ENCODE results near the gene THBS2.
"Not testable (repeated sequence)": the region's sequence is repeated elsewhere in the genome, so short reads cannot be mapped to it uniquely, and the experiment has no call there.

Gene THBS2

DNA sequence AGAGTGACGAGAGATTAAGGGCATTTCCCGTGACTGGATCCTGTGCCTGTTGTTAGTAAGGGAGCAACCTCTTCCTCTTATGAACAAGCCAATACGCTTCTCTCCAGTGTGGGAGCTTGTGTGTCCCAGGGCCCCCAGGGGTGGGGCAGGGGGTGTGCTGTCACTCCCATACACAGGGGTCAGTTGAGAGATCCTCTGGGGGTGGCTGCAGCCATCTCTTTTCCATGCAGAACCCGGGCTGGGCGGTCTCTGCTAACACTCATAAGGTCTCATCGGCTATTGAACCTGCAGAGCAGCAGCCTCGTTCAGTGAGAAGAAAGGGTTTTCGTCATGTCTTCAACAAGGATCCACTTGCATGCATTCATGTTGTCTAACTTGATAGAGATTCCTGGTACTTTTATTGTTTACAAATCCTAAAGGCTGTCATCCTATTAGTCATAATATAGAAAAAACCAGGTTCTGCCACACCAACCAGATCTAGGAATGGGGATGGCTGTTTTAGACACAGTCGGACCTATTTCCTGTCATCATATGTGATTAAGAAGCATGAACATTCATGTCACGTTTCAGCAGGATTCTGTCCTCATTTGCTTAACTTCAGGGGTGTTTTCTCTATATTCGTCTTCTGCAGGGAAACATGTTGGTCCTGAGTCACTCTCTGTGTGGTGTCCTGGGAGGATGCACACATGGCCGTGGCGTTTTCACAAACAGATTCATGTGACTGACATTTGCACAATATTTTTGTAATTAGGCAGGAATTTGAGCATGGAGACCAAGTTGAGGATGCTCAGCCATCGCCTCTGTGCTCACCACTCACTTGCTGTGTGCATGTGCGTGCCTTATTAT is 13.3 kb upstream of the THBS2 start:
- H3K4me3 ChIP-seq (ENCODE audit: low read length) = no peak overlapping the region
- DNase-seq (ENCODE audit: low read depth) = peak; percentile 94
- TF ChIP-seq, protein P1, sequence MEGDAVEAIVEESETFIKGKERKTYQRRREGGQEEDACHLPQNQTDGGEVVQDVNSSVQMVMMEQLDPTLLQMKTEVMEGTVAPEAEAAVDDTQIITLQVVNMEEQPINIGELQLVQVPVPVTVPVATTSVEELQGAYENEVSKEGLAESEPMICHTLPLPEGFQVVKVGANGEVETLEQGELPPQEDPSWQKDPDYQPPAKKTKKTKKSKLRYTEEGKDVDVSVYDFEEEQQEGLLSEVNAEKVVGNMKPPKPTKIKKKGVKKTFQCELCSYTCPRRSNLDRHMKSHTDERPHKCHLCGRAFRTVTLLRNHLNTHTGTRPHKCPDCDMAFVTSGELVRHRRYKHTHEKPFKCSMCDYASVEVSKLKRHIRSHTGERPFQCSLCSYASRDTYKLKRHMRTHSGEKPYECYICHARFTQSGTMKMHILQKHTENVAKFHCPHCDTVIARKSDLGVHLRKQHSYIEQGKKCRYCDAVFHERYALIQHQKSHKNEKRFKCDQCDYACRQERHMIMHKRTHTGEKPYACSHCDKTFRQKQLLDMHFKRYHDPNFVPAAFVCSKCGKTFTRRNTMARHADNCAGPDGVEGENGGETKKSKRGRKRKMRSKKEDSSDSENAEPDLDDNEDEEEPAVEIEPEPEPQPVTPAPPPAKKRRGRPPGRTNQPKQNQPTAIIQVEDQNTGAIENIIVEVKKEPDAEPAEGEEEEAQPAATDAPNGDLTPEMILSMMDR (conservative IDR thresholded peaks at IDR 0.05; ENCODE audit: low read length) = no peak

DNA sequence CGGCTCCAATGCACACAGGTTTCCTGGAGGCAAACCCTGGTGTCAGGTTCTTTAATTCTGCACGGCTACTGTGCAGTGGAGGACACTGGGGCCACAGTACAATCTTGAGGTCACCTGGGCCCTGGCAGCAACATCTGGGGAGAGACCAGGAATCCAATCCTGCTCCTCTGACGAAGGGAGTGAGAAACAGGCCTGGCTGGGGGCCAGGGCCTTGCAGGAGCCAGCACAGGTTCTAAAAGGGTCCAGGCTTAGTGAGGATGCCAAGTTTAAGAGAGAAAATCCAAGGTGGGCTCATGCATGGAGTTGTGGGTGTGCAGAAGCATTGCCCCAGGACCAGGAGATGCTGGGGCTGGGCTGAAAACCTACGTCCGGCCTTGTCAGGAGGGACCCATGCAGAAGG is 12.6 kb upstream of the THBS2 start:
- TF ChIP-seq, protein P1 (conservative IDR thresholded peaks at IDR 0.05; ENCODE audit: low read length) = no peak
- no peak for DNase-seq (ENCODE audit: low read depth)
- no peak overlapping the region for H3K4me3 ChIP-seq (ENCODE audit: low read length)

DNA sequence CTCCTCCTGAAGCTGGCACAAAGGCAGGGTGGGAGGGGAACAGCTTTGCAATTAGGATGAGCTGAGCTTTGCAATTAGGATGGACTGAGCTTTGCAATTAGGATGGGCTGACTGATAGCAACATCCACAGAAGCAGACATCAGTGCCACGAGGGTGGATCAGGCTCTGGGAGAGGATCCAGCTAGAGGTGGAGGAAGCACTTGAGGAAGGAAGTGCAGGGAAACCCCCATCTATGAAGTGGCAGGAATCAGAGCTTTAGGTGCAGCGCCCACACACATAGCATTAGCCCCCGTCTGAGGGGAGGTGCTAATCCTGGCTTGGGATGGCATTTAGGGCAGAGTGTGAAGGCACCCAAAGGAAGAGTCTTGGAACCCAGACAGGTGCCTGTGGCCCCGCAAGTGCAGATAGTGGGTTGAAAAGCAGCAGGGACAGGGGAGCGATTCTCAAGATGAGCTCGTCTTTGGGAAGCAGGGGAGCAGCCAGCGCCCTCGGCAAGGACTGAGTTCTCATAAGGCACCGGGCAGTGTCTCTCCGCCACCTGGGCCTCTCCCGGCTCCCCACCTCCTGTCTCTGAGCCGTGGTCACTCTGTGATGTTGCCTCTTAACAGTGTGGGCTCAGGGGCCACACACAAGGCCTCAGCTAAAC is 12.0 kb upstream of the THBS2 start:
- no peak for DNase-seq (ENCODE audit: low read depth)
- no peak overlapping the region for H3K4me3 ChIP-seq (ENCODE audit: low read length)
- TF ChIP-seq, protein P1 (conservative IDR thresholded peaks at IDR 0.05; ENCODE audit: low read length) = no peak

DNA sequence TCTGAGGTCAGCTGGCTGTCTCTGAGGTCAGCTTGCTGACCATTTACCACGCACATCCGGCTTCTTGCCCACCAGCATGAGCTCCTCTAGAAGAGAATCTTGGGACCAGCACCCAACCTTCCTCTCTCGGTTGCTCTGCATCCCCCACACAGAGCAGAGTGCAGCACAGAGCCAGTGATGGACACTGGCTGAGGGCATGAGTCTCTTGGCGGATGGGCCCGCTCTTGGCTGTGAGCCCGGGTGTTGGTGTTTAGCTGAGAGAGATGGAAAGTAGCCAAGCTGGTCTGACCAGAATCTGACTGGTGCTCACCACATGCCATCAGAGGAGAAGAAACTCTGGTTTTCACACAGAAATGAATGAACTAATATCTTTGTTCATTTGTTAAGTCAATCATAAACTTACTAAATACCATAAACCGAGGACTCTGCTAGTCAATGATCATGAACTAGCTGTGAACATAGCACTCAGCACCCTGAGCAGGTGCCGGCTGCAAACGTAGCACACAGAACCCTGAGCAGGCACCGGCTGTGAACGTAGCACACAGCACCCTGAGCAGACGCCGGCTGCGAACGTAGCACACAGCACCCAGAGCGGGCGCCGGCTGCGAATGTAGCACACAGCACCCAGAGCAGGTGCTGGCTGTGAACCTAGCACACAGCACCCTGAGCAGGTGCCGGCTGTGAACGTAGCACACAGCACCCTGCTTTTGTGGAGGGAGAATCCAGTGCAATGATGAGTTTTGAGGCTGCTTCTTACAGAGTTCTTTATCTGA is 10.4 kb upstream of the THBS2 start:
- H3K4me3 ChIP-seq (ENCODE audit: low read length) = no peak overlapping the region
- TF ChIP-seq, protein P1 (conservative IDR thresholded peaks at IDR 0.05; ENCODE audit: low read length) = no peak
- DNase-seq (ENCODE audit: low read depth) = peak; percentile 82

DNA sequence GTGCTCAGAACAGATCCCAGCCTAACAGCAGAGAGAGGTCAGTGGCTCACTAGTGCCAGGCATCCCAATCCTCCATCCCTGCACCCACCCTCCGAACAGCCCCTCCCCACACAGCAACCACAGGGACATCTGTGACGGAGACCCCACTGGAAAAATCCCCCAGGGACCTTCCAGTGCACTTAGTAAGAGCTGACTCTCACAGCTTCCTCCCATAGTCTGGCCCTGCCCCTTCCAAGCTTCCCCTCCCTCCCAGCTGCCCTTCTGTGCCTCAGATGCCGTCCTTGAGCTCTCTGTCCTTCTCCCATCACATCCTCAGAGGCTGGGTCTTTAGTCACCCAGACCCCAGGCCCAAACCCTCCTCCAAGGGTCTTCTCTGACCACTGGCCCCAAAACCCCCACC is 9.7 kb upstream of the THBS2 start:
- H3K4me3 ChIP-seq (ENCODE audit: low read length) = no peak overlapping the region
- no peak for DNase-seq (ENCODE audit: low read depth)
- TF ChIP-seq, protein P1 (conservative IDR thresholded peaks at IDR 0.05; ENCODE audit: low read length) = no peak

DNA sequence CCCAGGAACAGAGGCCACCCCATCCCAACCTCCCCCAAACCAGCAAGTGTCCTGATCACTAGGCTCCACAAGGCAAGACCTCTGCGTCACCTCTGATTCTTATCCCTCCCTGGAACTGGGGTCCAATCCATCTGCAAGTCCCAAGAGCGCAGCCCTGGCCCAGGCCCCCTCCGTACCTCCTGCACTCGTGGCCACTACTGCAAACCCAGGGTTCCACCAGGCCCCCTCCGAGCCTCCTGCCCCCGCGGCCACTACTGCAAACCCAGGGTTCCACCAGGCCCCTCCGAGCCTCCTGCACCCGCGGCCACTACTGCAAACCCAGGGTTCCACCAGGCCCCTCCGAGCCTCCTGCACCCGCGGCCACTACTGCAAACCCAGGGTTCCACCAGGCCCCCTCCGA is 9.0 kb upstream of the THBS2 start:
- DNase-seq (ENCODE audit: low read depth); H3K4me3 ChIP-seq (ENCODE audit: low read length): not testable (repeated sequence)

DNA sequence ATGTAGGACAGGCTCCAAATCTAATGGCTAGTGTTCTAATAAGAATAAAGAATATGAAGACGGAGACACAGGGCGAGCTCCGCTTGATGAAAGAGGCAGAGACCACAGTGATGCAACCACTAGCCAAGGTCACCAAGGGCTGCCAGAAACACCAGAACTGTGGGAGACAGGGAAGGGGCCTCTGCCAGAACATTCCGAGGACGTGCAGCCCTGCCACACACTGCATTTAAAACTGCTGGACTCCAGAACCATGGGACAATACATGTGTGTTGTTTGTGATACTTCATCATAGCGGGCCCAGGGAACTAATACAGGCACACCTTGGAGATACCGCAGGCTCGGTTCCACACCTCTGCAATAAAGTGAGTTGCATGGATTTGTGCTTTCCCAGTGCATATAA is 2.9 kb upstream of the THBS2 start:
- no peak for DNase-seq (ENCODE audit: low read depth)
- TF ChIP-seq, protein P1 (conservative IDR thresholded peaks at IDR 0.05; ENCODE audit: low read length) = no peak
- no peak overlapping the region for H3K4me3 ChIP-seq (ENCODE audit: low read length)
